GM21390 (cell line): ENCODE data around the gene CTIF.
A peak's percentile ranks its signal among the peaks of the same experiment; 100 is the strongest.

Experiments
- ATAC-seq: cut with Tn5 transposase; IDR thresholded peaks from one replicate; pipeline ENCODE4 v1.9.1; 2021; ENCODE audit not compliant: unreplicated experiment

CTIF gene

DNA sequence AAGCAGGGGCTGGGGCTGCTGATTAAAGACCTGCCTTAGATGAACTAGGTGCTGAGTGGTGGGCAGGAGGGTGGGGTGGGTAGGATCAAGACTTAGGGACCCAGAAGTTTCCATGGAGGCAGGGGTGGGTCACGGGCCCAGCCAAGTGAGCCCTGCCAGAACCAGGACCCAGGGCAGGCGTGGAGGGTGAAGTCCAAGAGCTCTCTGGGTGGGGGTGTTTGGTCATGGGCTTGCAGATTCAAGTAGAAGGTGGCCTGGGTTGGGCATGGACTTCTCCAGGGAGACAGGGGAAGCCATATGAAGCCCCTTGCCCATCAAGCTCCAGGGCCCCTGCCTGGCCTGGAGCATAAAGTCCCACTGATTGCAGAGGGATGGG is 243.1 kb downstream of the CTIF start:
- ATAC-seq: no peak

- no peak for ATAC-seq
Observed at GRCh38 chr18:48782381-48782861, 243.6 kb downstream of the CTIF start.

GRCh38 chr18:48783616-48784520 is 245.0 kb downstream of the CTIF start:
- ATAC-seq: no peak

DNA sequence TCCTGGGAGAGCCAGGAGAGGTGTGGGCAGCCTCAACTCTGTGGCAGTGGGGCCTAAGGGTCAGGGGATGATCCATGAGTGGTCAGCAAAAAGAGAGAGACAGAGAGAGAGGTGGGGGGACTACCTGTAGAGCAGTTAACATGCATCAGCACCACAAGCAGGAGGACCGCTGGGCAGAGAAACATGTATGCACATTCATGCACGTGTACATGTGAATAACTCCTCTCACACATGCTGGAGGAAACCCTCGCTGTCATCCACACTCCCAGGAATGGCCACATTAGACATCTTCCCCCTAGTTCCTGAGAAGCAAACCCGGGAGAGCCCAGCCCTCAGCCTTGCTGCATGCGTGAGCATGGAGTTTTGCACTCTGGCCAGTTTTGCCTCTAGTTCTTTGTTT is 245.8 kb downstream of the CTIF start:
- ATAC-seq: no peak

GRCh38 chr18:48785091-48785614 is 246.3 kb downstream of the CTIF start:
- peak; percentile 88 for ATAC-seq

DNA sequence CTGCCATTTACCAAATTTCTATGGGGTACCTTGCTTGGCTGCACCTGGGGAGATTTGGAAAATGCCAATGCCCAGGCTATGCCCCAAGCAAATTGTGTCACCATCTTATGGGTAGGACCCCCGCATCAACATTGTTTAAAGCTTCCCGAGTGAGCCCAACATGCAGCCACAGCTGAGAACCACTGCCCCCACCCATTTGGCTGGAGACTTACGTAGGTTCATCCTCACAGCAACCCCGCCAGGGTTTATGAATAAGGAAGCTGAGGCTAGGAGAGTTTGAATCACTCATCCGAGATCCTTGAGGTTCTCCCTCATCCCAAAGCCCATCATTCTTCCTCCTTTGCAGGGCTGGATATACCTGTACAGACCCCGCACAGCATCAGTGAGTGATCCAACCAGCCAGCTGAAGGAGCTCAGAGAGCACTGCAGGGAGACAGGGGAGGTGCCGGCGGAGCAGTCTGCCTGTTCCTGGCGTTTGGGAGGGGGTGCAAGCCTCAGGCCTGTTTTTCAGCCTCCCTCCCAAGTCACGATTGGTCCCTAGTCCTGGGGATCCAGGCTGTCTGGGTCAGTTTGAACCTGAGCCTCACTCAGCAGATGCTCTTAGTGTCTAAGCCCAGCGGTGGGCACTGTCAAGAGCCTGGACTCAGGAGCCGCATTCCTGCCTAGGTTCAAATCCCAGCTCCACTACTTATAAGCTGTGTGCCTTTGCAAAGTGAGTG is 247.1 kb downstream of the CTIF start:
- ATAC-seq: no peak

DNA sequence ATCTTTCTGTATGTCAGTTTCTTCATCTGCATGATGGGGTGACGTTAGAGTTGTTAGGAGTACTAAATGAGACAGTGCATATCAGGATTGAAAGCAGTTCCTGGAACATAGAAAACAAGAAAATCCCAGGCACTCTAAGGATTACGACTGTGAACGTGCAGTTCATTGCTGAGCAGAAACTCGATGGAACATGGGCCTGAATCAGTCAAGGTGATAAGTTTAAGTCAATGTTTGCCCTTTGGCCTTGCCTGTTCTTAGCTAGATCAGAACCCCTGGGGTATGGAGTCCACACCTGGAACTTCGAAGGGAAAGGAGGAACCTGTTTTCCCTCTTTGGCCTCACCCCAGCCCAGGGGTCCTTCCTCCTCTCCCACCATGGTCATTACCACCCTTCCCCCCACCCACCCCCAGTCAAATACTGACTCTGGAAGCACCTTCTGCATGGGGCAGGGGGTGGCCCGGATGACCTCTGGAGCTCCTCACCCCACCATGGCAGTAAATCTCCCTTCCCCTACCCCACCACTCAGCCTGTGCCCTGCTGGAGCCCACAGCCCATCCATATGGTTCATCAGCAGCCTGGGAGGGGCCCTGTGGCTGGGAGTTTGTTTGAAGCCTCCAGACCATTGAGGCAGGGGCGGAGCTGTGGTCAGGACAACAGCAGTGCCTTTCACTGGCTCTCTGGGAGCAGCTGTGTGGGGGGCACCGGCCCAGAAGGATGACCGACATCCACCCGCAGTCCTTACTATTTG is 247.8 kb downstream of the CTIF start:
- no peak for ATAC-seq

DNA sequence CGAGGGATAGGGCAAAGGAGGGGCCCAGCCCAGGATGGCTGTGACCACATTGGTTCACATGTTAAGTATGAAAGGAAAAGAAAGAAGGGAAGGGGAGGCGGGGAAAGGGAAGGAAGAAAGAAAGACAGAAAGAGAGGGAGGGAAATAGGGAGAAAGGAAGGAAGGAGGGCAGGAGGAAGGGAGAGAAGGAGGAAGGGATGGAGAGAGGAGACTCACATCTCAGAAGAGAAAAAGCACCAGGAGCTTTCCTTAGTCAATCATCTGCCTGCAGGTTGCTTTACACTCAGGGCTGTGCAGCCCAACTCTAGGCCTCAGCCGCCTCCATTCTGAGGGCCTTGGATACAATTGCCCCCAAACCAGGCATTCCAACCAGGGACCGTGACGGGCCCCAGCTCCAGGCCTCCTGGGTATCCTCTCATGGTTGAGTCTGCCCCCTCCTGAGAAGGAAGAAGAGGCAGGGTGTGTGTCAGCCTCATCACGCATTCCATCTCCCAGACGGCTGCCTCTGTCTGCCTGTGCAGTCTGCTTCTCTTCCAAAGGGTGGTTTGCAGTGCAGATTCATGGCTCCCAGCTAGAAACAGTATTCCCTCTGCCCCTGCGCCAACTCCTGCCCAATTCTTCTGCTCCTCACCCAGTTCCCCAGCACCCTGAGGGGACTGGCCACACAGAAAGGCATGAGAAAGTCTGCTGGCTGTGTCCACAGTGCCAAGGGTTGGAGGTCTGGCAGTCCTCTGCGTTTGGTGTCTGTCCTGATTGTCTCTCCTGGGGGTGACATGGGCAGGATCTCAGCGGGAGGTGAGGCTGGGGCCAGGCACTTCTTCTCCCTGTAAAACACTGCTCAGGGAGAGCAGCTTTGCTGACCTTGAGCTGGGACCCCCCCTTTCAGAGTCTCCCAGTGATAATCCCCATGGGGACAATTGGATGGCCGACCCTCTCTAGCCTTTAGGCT is 248.6 kb downstream of the CTIF start:
- ATAC-seq: no peak

DNA sequence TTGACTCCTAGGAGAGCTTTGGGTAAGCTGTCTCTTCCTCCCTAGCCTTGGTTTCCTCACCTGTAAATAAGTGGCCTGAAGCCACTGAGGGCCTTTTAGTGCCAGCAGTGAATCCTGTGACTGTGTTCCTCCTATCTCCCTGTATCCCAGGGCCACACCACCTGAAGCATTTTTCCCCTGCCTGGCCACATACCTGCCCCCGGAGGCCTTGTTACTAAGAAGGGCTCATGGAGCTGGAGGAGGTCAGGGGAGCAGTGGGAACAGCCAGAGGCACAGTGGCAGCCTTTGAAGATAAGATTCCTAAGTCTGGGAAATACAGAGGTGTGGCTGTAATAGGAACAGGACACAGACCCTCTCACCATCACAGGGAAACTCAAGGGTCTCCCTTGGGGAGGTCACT is 249.5 kb downstream of the CTIF start:
- no peak for ATAC-seq

GRCh38 chr18:48789259-48789812 is 250.5 kb downstream of the CTIF start:
- ATAC-seq: no peak

GRCh38 chr18:48790226-48790863 is 251.5 kb downstream of the CTIF start:
- no peak for ATAC-seq

- no peak for ATAC-seq
Observed at GRCh38 chr18:48790869-48791635, 252.2 kb downstream of the CTIF start.

- ATAC-seq: no peak
Observed at GRCh38 chr18:48791636-48792105, 252.8 kb downstream of the CTIF start.

GRCh38 chr18:48792141-48792540 is 253.3 kb downstream of the CTIF start:
- no peak for ATAC-seq

GRCh38 chr18:48792611-48793380 is 254.0 kb downstream of the CTIF start:
- ATAC-seq: no peak

- ATAC-seq: no peak
Observed at GRCh38 chr18:48794251-48794970, 255.6 kb downstream of the CTIF start.

DNA sequence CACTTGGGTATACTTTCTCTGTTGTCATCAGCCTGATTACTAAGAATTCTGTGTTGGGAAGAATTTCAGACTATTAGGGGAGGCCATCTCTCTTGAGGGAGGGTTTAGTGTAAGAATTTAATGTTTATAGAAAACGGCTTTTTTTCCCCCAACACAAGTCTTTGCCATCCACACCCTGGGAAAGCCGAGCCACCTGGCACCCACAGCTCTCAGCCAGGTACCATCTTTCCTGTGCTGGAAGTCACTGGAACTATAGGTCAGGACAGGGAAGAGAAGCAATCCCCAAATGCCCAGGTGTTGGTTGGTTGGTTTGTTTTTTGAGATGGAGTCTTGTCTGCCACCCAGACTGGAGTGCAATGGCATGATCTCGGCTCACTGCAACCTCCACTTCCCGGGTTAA is 256.9 kb downstream of the CTIF start:
- no peak for ATAC-seq
